Ishikawa (cell line): ENCODE measurements around the gene CD74.

ENCODE experiments used
- EGR1 ChIP-seq: IDR thresholded peaks from 2 replicates; pipeline ENCODE4 v1.6.1; 2012
- NFIC ChIP-seq: IDR thresholded peaks from 2 replicates; pipeline ENCODE4 v1.6.1; 2012
- TCF12 ChIP-seq: IDR thresholded peaks from 2 replicates; pipeline ENCODE4 v1.6.1; 2012; ENCODE audit warnings: low read depth
- YY1 ChIP-seq: IDR thresholded peaks from 2 replicates; pipeline ENCODE4 v1.6.1; 2012; ENCODE audit warnings: low read depth
- TF ChIP-seq, protein P1 (sequence below): IDR thresholded peaks from 2 replicates; pipeline ENCODE4 v1.6.1; 2012
- TF ChIP-seq, protein P2 (sequence below): IDR thresholded peaks from 2 replicates; pipeline ENCODE4 v1.6.1; 2012; ENCODE audit warnings: low read depth, mild to moderate bottlenecking

DNA sequence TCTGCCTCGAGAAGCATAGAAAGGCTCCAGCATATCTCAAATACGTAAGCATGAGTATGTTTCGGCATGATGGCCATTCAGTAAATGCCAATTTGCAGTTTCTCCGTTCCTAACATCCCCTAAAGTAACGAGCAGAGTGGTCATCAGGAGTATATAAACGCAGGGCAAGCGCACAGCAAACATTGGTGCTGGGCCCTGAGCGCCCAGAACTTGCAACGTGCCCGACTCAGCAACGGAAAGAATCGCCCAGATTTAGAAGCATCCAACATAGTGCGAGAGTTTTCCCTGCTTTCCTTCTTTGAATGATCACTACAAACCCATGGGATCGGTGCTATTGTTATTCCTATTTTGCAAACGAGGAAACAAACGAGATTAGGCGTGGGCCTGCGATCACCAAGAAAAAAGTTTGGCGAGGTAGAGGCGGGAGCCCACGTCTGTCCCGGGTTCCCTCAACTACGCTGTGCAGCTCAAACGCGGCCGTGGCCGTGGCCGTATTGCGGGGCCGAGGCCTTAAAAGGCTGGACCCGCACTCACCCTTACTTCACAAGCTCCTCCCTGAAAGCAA is 36.3 kb upstream of the CD74 start:
- TF ChIP-seq YY1 (no peak), NFIC (no peak), TCF12 (no peak), EGR1 (no peak)
- TF ChIP-seq, protein P1, sequence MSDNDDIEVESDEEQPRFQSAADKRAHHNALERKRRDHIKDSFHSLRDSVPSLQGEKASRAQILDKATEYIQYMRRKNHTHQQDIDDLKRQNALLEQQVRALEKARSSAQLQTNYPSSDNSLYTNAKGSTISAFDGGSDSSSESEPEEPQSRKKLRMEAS = no peak
- TF ChIP-seq, protein P2, sequence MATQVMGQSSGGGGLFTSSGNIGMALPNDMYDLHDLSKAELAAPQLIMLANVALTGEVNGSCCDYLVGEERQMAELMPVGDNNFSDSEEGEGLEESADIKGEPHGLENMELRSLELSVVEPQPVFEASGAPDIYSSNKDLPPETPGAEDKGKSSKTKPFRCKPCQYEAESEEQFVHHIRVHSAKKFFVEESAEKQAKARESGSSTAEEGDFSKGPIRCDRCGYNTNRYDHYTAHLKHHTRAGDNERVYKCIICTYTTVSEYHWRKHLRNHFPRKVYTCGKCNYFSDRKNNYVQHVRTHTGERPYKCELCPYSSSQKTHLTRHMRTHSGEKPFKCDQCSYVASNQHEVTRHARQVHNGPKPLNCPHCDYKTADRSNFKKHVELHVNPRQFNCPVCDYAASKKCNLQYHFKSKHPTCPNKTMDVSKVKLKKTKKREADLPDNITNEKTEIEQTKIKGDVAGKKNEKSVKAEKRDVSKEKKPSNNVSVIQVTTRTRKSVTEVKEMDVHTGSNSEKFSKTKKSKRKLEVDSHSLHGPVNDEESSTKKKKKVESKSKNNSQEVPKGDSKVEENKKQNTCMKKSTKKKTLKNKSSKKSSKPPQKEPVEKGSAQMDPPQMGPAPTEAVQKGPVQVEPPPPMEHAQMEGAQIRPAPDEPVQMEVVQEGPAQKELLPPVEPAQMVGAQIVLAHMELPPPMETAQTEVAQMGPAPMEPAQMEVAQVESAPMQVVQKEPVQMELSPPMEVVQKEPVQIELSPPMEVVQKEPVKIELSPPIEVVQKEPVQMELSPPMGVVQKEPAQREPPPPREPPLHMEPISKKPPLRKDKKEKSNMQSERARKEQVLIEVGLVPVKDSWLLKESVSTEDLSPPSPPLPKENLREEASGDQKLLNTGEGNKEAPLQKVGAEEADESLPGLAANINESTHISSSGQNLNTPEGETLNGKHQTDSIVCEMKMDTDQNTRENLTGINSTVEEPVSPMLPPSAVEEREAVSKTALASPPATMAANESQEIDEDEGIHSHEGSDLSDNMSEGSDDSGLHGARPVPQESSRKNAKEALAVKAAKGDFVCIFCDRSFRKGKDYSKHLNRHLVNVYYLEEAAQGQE = no peak
